ENCODE measurements around the gene RFX5.

GRCh38 chr1:151326619-151327222, 20.3 kb downstream of the RFX5 start:
- TF ChIP-seq CBX3 (IDR thresholded peaks at IDR 0.05; ENCODE audit: low read depth) (no peak), ZFX (IDR thresholded peaks at IDR 0.05) (no peak), POLR2AphosphoS5 (IDR thresholded peaks at IDR 0.05; ENCODE audit: low read depth, low read length) (no peak), CTCF (IDR thresholded peaks at IDR 0.05 in 2 of 3, conservative IDR thresholded peaks at IDR 0.05 in 1 of 3; ENCODE audit: borderline replicate concordance in 1 of 3, insufficient read depth in 1 of 3, low read depth in 2 of 3, low read length in 2 of 3) (no peak)

All from HCT116 (cell line).